HG03039 (cell line): Measurements from ENCODE around the gene OR56A3.
"Not testable (repeated sequence)": the region's sequence is repeated elsewhere in the genome, so short reads cannot be mapped to it uniquely, and the experiment has no call there.

ENCODE experiments used
- ATAC-seq: cut with Tn5 transposase; IDR thresholded peaks from one replicate; pipeline ENCODE4 v1.9.1; 2021; ENCODE audit warnings: mild to moderate bottlenecking, moderate library complexity; ENCODE audit not compliant: unreplicated experiment

The OR56A3 gene

GRCh38 chr11:5941951-5942350 is at the start of gene OR56A3:
Gene OR56A3 (plus strand): TSS chr11:5942251. CDS start chr11:5947347, 5,096 bp downstream.
- no peak for ATAC-seq

DNA sequence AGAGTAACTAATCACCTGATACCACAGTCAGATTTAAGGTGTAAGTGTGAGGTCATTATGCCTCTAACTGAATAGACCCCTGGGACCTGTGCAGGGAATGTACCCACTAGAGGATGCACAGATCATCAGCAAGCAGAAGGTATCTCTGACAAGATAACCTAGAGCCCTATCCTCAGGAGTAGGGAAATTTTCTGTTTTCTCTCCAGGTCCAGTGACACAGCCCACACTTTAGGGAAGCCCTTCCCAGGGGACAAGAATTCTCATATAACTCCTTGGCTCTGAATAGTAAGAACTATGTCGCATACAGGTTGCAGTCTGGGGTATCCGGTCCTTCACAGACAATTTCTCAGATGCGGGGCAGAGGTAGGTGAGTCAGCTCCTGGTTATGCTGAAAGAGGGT is 49.1 kb upstream of the OR56A3 start, which contains the start of gene OR52E5:
OR52E5 (plus strand) TSS at position 301 of the 400 bp plus-strand sequence. CDS start 7,569 bp downstream, outside the sequence.
- no peak for ATAC-seq

DNA sequence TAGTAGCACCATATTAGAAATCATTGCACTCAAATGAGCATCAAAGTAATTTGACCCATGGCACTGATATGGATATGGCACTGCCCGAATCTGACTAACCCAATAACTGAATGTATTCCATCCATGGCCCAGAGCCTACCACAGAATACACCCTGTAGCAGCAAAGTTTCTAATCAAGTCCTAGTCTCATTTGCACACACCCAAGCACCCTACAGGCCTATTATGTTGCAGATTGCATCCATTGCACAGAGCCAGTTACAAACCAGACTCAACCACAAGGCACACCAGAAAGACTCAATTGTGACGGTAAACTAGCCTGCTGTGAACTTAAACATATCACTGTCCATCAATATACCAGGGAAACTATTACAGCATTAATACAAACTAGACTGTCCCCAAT is 42.5 kb upstream of the OR56A3 start:
- ATAC-seq, result no peak

- no peak for ATAC-seq
Measured at GRCh38 chr11:5910540-5910939, 31.5 kb upstream of the OR56A3 start.

DNA sequence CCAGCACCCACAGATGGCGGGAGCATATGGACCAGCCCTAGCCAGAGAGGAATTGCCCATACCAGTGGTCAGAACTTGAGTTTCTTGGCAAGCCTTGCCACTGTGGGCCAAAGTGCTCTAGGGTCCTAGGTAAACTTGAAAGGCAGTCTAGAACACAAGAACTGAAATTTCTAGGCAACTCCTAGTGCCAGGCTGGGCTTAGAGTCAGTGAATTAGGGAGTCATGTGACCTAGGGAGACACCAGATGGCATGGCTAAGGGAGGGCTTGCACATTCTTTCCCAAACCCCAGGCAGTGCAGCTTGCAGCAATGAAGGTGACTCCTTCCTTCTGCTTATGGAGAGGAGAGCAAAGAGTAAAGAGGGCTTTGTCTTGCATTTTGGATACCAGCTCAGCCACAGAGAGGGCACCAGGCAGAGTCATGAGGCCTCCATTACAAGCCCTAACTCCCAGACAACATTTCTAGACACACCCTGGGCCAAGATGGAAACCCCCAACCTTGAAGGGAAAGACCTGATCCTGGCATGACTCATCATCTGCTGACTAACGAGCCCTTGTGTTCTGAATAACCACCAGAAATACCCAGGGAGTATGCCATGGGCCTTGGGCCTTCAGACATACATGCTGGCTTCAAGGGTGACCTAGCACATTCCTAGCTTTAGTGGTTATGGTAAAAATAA is 19.2 kb upstream of the OR56A3 start:
- ATAC-seq, result peak; percentile 92

GRCh38 chr11:5923427-5923776 is 18.6 kb upstream of the OR56A3 start:
- ATAC-seq, result peak; percentile 42

GRCh38 chr11:5923794-5924193 is 18.3 kb upstream of the OR56A3 start:
- no peak for ATAC-seq

DNA sequence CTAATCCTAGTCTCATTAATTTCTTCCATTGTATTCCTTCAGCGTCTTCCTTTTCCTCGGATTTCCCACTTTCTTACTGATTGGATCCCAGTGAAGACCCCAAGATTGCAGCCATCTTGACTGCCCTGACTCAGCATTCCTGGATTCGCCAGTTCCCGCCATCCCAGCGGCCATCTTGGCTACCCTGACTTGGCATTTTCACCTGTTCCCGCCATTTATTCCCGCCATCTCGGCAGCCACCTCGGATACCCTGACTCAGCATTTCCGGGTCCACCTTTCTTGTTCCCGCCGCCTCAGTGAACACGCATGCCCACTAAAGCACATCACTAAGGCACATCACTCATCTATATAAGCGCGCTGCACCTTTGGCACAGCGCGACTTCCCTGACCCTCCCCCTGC is 13.8 kb upstream of the OR56A3 start:
- ATAC-seq, result no peak

DNA sequence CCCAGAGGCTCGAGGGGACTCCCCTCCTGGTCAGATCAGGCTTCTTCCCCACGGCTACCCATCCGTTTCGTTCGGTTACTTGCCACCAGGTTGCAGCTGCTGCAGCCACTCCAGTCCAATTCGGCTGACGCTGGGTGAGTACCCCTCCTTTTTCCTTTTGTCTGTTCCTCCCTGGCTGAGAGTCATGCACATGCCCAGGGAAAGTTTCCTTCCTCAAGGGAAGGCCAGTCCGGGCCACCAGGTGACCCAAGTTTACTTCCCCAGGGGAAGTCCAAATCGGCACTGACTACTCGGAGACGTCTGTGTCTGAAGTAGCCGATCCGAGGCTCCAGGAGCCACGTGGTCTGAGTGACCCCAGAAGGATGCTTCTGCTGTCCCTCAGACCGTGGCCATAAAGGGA is 13.2 kb upstream of the OR56A3 start:
- ATAC-seq, result no peak

DNA sequence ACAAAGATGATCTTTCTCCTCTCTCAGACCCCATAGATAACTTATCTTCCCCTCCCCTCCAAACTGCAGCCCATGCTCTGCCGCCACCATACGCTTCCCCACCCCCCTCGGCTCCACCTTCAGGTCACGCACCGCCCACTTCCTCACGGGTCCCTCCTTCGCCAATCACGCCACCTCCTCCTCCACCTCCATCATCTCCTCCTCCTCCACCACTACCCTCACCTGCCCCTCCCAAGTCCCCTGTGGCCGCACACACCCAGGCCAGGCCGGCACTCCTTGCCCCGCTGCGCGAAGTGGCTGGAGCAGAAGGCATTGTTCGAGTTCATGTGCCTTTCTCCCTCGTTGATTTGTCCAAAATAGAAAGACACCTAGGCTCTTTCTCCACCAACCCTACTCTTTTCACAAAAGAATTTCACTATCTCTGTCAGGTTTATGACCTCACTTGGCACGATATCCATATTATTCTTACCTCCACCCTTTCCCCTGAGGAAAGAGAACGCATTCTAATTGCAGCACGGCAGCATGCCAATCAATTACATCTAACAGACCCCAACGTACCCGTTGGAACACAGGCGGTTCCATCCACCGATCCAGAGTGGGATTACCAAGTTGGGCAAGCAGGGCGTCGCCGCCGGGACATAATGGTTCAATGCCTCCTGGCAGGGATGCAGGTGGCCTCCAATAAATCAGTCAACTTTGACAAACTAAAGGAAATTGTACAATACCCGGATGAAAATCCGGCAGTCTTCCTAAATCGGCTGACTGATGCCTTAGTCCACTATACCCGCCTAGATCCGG is 12.3 kb upstream of the OR56A3 start:
- no peak for ATAC-seq

- no peak for ATAC-seq
Measured at GRCh38 chr11:5930614-5931013, 11.4 kb upstream of the OR56A3 start.

GRCh38 chr11:5931061-5931460 is 11.0 kb upstream of the OR56A3 start:
- no peak for ATAC-seq

DNA sequence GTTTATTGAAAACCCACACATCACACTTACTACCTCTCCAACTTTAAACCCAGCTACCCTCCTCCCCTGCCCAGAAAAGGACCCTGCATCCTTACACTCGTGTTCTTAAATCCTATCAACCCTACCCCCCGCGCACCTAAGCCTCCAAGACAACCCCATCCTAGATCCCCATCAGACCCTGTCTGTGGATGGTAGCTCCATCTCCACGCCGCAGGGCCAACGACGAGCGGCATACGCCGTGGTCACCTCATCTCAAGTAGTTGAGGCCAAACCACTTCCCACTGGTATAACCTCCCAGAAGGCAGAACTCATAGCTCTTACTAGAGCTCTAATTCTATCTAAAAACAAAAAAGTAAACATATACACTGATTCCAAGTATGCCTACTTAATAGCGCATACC is 9.4 kb upstream of the OR56A3 start:
- no peak for ATAC-seq

DNA sequence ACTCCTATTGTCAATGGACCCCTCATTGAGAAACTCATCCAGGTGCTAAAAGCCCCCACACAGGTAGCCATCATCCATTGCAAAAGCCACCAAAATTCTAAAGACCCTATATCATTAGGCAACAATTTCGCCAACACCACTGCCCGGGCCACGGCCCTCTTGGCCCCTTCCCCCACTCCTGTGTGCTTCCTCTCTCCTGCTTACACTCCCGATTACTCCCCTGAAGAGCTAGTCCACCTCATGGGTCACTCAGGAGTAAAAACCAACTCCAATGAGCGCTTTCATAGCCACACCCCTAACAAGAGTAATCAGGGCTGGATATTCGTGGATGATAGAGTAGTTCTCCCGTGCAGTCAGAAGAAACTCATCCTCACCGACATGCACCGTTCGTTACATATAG is 8.9 kb upstream of the OR56A3 start:
- no peak for ATAC-seq

DNA sequence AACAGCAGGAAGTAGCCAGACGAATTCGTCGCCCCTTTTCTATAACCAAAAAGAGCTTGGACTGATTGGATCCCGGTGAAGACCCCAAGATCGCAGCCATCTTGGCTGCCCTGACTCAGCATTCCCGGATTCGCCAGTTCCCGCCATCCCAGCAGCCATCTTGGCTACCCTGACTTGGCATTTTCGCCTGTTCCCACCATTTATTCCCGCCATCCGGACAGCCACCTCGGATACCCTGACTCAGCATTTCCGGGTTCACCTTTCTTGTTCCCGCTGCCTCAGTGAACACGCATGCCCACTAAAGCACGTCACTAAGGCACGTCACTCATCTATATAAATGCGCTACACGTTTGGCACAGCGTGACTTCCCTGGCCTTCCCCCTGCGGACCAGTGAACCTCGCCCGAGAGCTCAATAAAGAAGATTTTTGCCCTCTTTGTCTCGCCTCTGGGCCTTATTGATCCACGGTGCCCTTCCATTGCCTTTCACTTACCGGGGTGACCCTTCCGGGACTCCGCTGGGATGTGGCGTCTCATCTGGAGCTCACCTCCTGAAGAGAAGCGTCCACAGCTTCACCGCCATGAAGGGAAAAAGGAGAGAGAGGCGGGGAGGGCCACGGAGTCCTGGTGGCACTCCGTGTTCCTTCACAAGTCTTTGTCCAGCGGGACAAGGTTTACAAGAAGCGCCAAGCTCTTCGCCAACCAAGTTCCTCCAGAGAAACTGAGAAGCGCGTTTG is 4.0 kb upstream of the OR56A3 start:
- no peak for ATAC-seq

- ATAC-seq, result no peak
Measured at GRCh38 chr11:5938603-5938965, 3.5 kb upstream of the OR56A3 start.

DNA sequence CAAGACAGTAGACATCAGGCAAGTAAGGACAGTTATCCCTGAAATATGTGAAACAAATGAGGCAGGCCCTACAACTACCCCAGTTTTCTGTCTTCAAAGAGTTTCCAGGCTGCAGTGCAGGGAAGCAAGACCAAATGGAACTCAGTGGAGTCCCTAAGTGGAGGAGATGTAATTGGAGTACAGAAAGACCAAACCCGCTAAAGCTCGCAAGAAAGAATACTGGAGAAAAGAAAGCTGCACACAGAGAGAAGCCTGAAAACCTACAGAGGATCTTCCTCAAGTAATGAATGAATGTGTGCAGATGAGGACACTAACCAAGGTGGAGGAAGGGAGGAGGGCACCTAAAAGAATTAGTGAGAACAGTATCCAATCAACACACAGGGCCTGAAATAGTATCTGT is 1.3 kb upstream of the OR56A3 start:
- no peak for ATAC-seq

DNA sequence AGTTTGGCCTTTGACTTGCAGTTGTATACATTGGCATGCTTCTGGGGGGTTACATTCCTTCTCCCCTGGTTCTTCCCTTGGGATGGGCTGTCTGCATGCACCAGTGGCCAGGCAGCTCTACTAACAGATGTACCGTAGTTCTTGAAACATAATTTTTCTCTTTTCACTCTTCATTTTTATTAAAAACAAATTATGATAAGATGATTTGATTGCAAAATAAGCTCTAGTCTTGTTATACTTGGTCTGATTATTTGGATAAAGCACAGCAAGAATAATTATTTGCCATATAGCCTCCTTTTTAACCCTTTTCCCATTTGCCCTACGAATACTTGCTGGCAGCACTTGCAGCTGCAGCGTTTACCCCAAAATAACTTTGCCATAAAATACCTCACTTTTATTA is 13.5 kb downstream of the OR56A3 start:
- ATAC-seq, result no peak

DNA sequence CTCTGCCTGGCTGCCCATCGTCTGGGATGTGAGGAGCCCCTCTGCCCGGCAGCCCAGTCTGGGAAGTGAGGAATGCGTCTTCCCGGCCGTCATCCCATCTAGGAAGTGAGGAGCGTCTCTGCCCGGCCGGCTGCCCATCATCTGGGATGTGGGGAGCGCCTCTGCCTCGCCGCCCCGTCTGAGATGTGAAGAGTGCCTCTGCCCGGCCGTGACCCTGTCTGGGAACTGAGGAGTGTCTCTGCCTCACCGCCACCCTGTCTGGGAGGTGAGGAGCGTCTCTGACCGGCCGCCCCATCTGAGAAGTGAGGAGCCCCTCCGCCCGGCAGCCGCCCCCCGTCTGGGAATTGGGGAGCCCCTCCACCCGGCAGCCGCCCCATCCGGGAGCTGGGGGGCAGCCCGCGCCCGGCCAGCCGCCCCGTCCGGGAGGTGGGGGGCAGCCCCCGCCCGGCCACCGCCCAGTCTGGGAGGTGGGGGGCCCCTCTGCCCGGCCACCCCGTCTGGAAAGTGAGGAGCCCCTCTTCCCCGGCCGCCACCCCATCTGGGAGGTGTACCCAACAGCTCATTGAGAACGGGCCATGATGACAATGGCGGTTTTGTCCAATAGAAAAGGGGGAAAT is 18.8 kb downstream of the OR56A3 start:
- ATAC-seq, result not testable (repeated sequence)

GRCh38 chr11:5966958-5967357 is 24.9 kb downstream of the OR56A3 start:
- no peak for ATAC-seq

- ATAC-seq, result no peak
Measured at GRCh38 chr11:5967708-5968107, 25.7 kb downstream of the OR56A3 start.
